ENCODE data around the gene RAPGEF3. TPM values are rescaled to one million over a fixed set of nuclear protein-coding genes. Genes with fewer than 3 reads are reported as not detected.

The RAPGEF3 gene
- polyA plus RNA-seq, 4 donors, result 2.5 to 19.8 (median 4.3) TPM

GRCh38 chr12:47794679-47795078 is 36.0 kb upstream of the RAPGEF3 start:
- H3K9me3 ChIP-seq (ENCODE audit: control insufficient read depth in 2 of 2, insufficient read depth in 1 of 2, low read depth in 1 of 2, low read length in 1 of 2), result no peaks in the 10 kb centered on the region
- no peak overlapping the region for H3K27ac ChIP-seq (ENCODE audit: low read depth in 1 of 3, low read length in 2 of 3)
- H3K4me3 ChIP-seq (ENCODE audit: low read depth in 1 of 3, low read length in 3 of 3), result no peak overlapping the region
- DNase-seq (no peak), FAIRE-seq (no peak)
- peaks cover 4 to 85% (median 8%) of the 10 kb centered on the region in 3 donors for H3K36me3 ChIP-seq (ENCODE audit: control insufficient read depth in 3 of 3, insufficient read depth in 2 of 3, low read depth in 1 of 3, low read length in 3 of 3)
- WGBS, 3 donors, result 95 to 99% (median 97%) methylated on average over 9 of the region's 9 CpGs
- no peaks in the 10 kb centered on the region for H3K27me3 ChIP-seq (ENCODE audit: control insufficient read depth in 3 of 3, insufficient read depth in 3 of 3, low read length in 3 of 3)
- H3K4me1 ChIP-seq (ENCODE audit: control insufficient read depth in 3 of 3, insufficient read depth in 2 of 3, low read depth in 1 of 3, low read length in 2 of 3), result no peaks in the 10 kb centered on the region

GRCh38 chr12:47793015-47793681 is 34.5 kb upstream of the RAPGEF3 start:
- Histone ChIP-seq H3K9me3 (ENCODE audit: control insufficient read depth in 2 of 2, insufficient read depth in 1 of 2, low read depth in 1 of 2, low read length in 1 of 2) (no peaks in the 10 kb centered on the region), H3K27ac (ENCODE audit: low read depth in 1 of 3, low read length in 2 of 3) (no peak overlapping the region), H3K4me1 (ENCODE audit: control insufficient read depth in 3 of 3, insufficient read depth in 2 of 3, low read depth in 1 of 3, low read length in 2 of 3) (no peaks in the 10 kb centered on the region), H3K36me3 (ENCODE audit: control insufficient read depth in 3 of 3, insufficient read depth in 2 of 3, low read depth in 1 of 3, low read length in 3 of 3) (peaks cover 4 to 86% (median 8%) of the 10 kb centered on the region in 3 donors), H3K4me3 (ENCODE audit: low read depth in 1 of 3, low read length in 3 of 3) (no peak overlapping the region), H3K27me3 (ENCODE audit: control insufficient read depth in 3 of 3, insufficient read depth in 3 of 3, low read length in 3 of 3) (no peaks in the 10 kb centered on the region)
- 89 to 95% (median 92%) methylated on average over 14 to 15 of the region's 15 CpGs for WGBS, 3 donors
- DNase-seq (no peak), FAIRE-seq (no peak)

GRCh38 chr12:47791874-47792273 is 33.2 kb upstream of the RAPGEF3 start:
- FAIRE-seq (no peak), DNase-seq (no peak)
- Histone ChIP-seq H3K4me1 (ENCODE audit: control insufficient read depth in 3 of 3, insufficient read depth in 2 of 3, low read depth in 1 of 3, low read length in 2 of 3) (no peaks in the 10 kb centered on the region), H3K27ac (ENCODE audit: low read depth in 1 of 3, low read length in 2 of 3) (no peak overlapping the region), H3K36me3 (ENCODE audit: control insufficient read depth in 3 of 3, insufficient read depth in 2 of 3, low read depth in 1 of 3, low read length in 3 of 3) (peaks cover 3 to 86% (median 4%) of the 10 kb centered on the region in 3 donors), H3K27me3 (ENCODE audit: control insufficient read depth in 3 of 3, insufficient read depth in 3 of 3, low read length in 3 of 3) (no peaks in the 10 kb centered on the region), H3K4me3 (ENCODE audit: low read depth in 1 of 3, low read length in 3 of 3) (no peak overlapping the region), H3K9me3 (ENCODE audit: control insufficient read depth in 2 of 2, insufficient read depth in 1 of 2, low read depth in 1 of 2, low read length in 1 of 2) (no peaks in the 10 kb centered on the region)
- 92 to 93% (median 93%) methylated on average over 13 to 16 of the region's 16 CpGs for WGBS, 3 donors

- 91 to 95% (median 93%) methylated on average over 10 to 14 of the region's 14 CpGs for WGBS, 3 donors
- Histone ChIP-seq H3K27ac (ENCODE audit: low read depth in 1 of 3, low read length in 2 of 3) (no peak overlapping the region), H3K4me1 (ENCODE audit: control insufficient read depth in 3 of 3, insufficient read depth in 2 of 3, low read depth in 1 of 3, low read length in 2 of 3) (peaks cover 0 to 3% (median 0%) of the 10 kb centered on the region in 3 donors), H3K9me3 (ENCODE audit: control insufficient read depth in 2 of 2, insufficient read depth in 1 of 2, low read depth in 1 of 2, low read length in 1 of 2) (no peaks in the 10 kb centered on the region), H3K36me3 (ENCODE audit: control insufficient read depth in 3 of 3, insufficient read depth in 2 of 3, low read depth in 1 of 3, low read length in 3 of 3) (peaks cover 2 to 87% (median 4%) of the 10 kb centered on the region in 3 donors), H3K27me3 (ENCODE audit: control insufficient read depth in 3 of 3, insufficient read depth in 3 of 3, low read length in 3 of 3) (no peaks in the 10 kb centered on the region), H3K4me3 (ENCODE audit: low read depth in 1 of 3, low read length in 3 of 3) (no peak overlapping the region)
- DNase-seq (no peak), FAIRE-seq (no peak)
These were observed 32.7 kb upstream of the RAPGEF3 start for GRCh38 chr12:47791351-47791746.

GRCh38 chr12:47790676-47791350 is 32.1 kb upstream of the RAPGEF3 start:
- peaks cover 2 to 88% (median 4%) of the 10 kb centered on the region in 3 donors for H3K36me3 ChIP-seq (ENCODE audit: control insufficient read depth in 3 of 3, insufficient read depth in 2 of 3, low read depth in 1 of 3, low read length in 3 of 3)
- no peak for DNase-seq
- no peaks in the 10 kb centered on the region for H3K9me3 ChIP-seq (ENCODE audit: control insufficient read depth in 2 of 2, insufficient read depth in 1 of 2, low read depth in 1 of 2, low read length in 1 of 2)
- 89 to 94% (median 90%) methylated on average over 20 of the region's 20 CpGs for whole genome bisulfite sequencing, 3 donors
- no peaks in the 10 kb centered on the region for H3K27me3 ChIP-seq (ENCODE audit: control insufficient read depth in 3 of 3, insufficient read depth in 3 of 3, low read length in 3 of 3)
- no peak overlapping the region for H3K27ac ChIP-seq (ENCODE audit: low read depth in 1 of 3, low read length in 2 of 3)
- peaks cover 0 to 3% (median 0%) of the 10 kb centered on the region in 3 donors for H3K4me1 ChIP-seq (ENCODE audit: control insufficient read depth in 3 of 3, insufficient read depth in 2 of 3, low read depth in 1 of 3, low read length in 2 of 3)
- H3K4me3 ChIP-seq (ENCODE audit: low read depth in 1 of 3, low read length in 3 of 3), result no peak overlapping the region
- no peak for FAIRE-seq

GRCh38 chr12:47789712-47790489 is 31.2 kb upstream of the RAPGEF3 start:
- no peak for FAIRE-seq
- 92 to 93% (median 93%) methylated on average over 21 to 22 of the region's 22 CpGs for WGBS, 3 donors
- Histone ChIP-seq H3K27me3 (ENCODE audit: control insufficient read depth in 3 of 3, insufficient read depth in 3 of 3, low read length in 3 of 3) (no peaks in the 10 kb centered on the region), H3K9me3 (ENCODE audit: control insufficient read depth in 2 of 2, insufficient read depth in 1 of 2, low read depth in 1 of 2, low read length in 1 of 2) (no peaks in the 10 kb centered on the region), H3K4me1 (ENCODE audit: control insufficient read depth in 3 of 3, insufficient read depth in 2 of 3, low read depth in 1 of 3, low read length in 2 of 3) (peaks cover 0 to 3% (median 0%) of the 10 kb centered on the region in 3 donors), H3K4me3 (ENCODE audit: low read depth in 1 of 3, low read length in 3 of 3) (no peak overlapping the region), H3K27ac (ENCODE audit: low read depth in 1 of 3, low read length in 2 of 3) (no peak overlapping the region), H3K36me3 (ENCODE audit: control insufficient read depth in 3 of 3, insufficient read depth in 2 of 3, low read depth in 1 of 3, low read length in 3 of 3) (peaks cover 0 to 87% (median 6%) of the 10 kb centered on the region in 3 donors)
- no peak for DNase-seq

- WGBS, 3 donors, result 90 to 95% (median 95%) methylated on average over 5 of the region's 5 CpGs
- Histone ChIP-seq H3K9me3 (ENCODE audit: control insufficient read depth in 2 of 2, insufficient read depth in 1 of 2, low read depth in 1 of 2, low read length in 1 of 2) (no peaks in the 10 kb centered on the region), H3K4me3 (ENCODE audit: low read depth in 1 of 3, low read length in 3 of 3) (no peak overlapping the region), H3K36me3 (ENCODE audit: control insufficient read depth in 3 of 3, insufficient read depth in 2 of 3, low read depth in 1 of 3, low read length in 3 of 3) (peaks cover 0 to 86% (median 6%) of the 10 kb centered on the region in 3 donors), H3K4me1 (ENCODE audit: control insufficient read depth in 3 of 3, insufficient read depth in 2 of 3, low read depth in 1 of 3, low read length in 2 of 3) (peaks cover 0 to 3% (median 0%) of the 10 kb centered on the region in 3 donors), H3K27ac (ENCODE audit: low read depth in 1 of 3, low read length in 2 of 3) (no peak overlapping the region), H3K27me3 (ENCODE audit: control insufficient read depth in 3 of 3, insufficient read depth in 3 of 3, low read length in 3 of 3) (no peaks in the 10 kb centered on the region)
- FAIRE-seq (no peak), DNase-seq (no peak)
These were observed 30.5 kb upstream of the RAPGEF3 start for GRCh38 chr12:47789141-47789540.

- no peaks in the 10 kb centered on the region for H3K27me3 ChIP-seq (ENCODE audit: control insufficient read depth in 3 of 3, insufficient read depth in 3 of 3, low read length in 3 of 3)
- peaks cover 0 to 92% (median 12%) of the 10 kb centered on the region in 3 donors for H3K36me3 ChIP-seq (ENCODE audit: control insufficient read depth in 3 of 3, insufficient read depth in 2 of 3, low read depth in 1 of 3, low read length in 3 of 3)
- no peaks in the 10 kb centered on the region for H3K9me3 ChIP-seq (ENCODE audit: control insufficient read depth in 2 of 2, insufficient read depth in 1 of 2, low read depth in 1 of 2, low read length in 1 of 2)
- no peak overlapping the region for H3K27ac ChIP-seq (ENCODE audit: low read depth in 1 of 3, low read length in 2 of 3)
- 85 to 89% (median 86%) methylated on average over 14 of the region's 14 CpGs for WGBS, 3 donors
- peaks cover 0 to 3% (median 0%) of the 10 kb centered on the region in 3 donors for H3K4me1 ChIP-seq (ENCODE audit: control insufficient read depth in 3 of 3, insufficient read depth in 2 of 3, low read depth in 1 of 3, low read length in 2 of 3)
- FAIRE-seq (no peak), DNase-seq (no peak)
- H3K4me3 ChIP-seq (ENCODE audit: low read depth in 1 of 3, low read length in 3 of 3), result no peak overlapping the region
These were observed 29.1 kb upstream of the RAPGEF3 start for GRCh38 chr12:47787596-47788319.

Data from small intestine (tissue), 7 donors.